Transverse colon (tissue), 4 donors: ENCODE results near the gene EP400. TPM values are rescaled to one million over a fixed set of nuclear protein-coding genes. Genes with fewer than 3 reads are reported as not detected.

ENCODE experiments used
- DNase-seq: peaks from one replicate; pipeline ENCODE4 v3.0.0-alpha.2; 2019
- H3K27ac ChIP-seq, 4 donors: fragments of 200-600 bp; sonication (generic); 2 replicates each; pipeline ENCODE4 v1.5.1; 2016 to 2018; ENCODE audit warnings: inconsistent platforms in 4 of 4
- H3K27me3 ChIP-seq: fragments of 200-600 bp; sonication (generic); 2 replicates; pipeline ENCODE4 v1.5.1; 2017; ENCODE audit warnings: inconsistent platforms
- H3K36me3 ChIP-seq, 4 donors: fragments of 200-600 bp; sonication (generic); 2 replicates each; pipeline ENCODE4 v1.5.1; 2017 to 2019; ENCODE audit warnings: inconsistent platforms in 4 of 4
- H3K4me1 ChIP-seq, 4 donors: fragments of 200-600 bp; sonication (generic); 2 replicates each; pipeline ENCODE4 v1.5.1; 2017 to 2020; ENCODE audit warnings: inconsistent platforms in 4 of 4
- H3K4me3 ChIP-seq, 4 donors: fragments of 200-600 bp; sonication (generic); 1 replicate in 1 of 4; 2 replicates in 3 of 4; pipeline versions ENCODE4 v1.5.1 to v1.6.1; 2017 to 2019; ENCODE audit warnings: inconsistent platforms in 4 of 4
- H3K9me3 ChIP-seq, 2 donors: fragments of 200-600 bp; sonication (generic); 2 replicates each; pipeline ENCODE4 v1.5.1; 2017 to 2019; ENCODE audit warnings: inconsistent platforms in 2 of 2
- CTCF ChIP-seq, 5 experiments: fragments of 200-600 bp in 3 of 5; fragments of 450-650 bp in 2 of 5; sonication (generic) in 3 of 5; IDR thresholded peaks; 1 replicate in 2 of 5; 2 replicates in 3 of 5; pipeline ENCODE4 v1.5.1; 2016 to 2017; ENCODE audit warnings: antibody characterized with exemption in 5 of 5, inconsistent platforms in 3 of 5, mild to moderate bottlenecking in 2 of 5, moderate library complexity in 1 of 5
- EP300 ChIP-seq: sonication (generic); formaldehyde crosslinking; IDR thresholded peaks from one replicate; pipeline ENCODE4 v1.6.1; 2017; ENCODE audit warnings: antibody characterized with exemption, low read depth
- POLR2A ChIP-seq: fragments of 450-650 bp; IDR thresholded peaks from one replicate; pipeline ENCODE4 v1.6.1; 2016; ENCODE audit warnings: antibody characterized with exemption, mild to moderate bottlenecking, moderate library complexity
- POLR2AphosphoS5 ChIP-seq, 3 donors: sonication (generic); formaldehyde crosslinking; IDR thresholded peaks; one replicate each; pipeline ENCODE4 v1.6.1; 2016; ENCODE audit warnings: antibody characterized with exemption in 3 of 3
- WGBS, 2 donors: methylation state at CpG; one replicate each; pipeline ENCODE4 v1.1.5; 2018; ENCODE audit warnings: low coverage in 1 of 2; 5-methylcytosine and 5-hydroxymethylcytosine counted together
- in situ Hi-C, 4 donors: fragments of 200-750 bp; cut with MboI; loops; one replicate each; pipeline versions ENCODE4 v1.15.0 to v1.15.1; 2017; ENCODE audit warnings: low sequenced_read_pairs in 3 of 4, low pct_ligation_motif_present in 1 of 4, low pct_unique_long_range_greater_than_20kb in 1 of 4
- intact Hi-C: fragments of 100-400 bp; cut with DNase I; formaldehyde crosslinking; loops from one replicate; pipeline ENCODE4 v1.15.1; 2023; ENCODE audit warnings: low total_unique reads
- total RNA-seq, 4 donors: library from RNA; depleted of rRNA; stranded (reverse); fragments of >200 nt; gene quantifications; one replicate each; pipeline ENCODE4 v1.1.0, GENCODE V29; 2016

EP400 gene
- total RNA-seq, 4 donors from 2014 or later, result 25.4 to 67.3 (median 37.5) TPM

DNA sequence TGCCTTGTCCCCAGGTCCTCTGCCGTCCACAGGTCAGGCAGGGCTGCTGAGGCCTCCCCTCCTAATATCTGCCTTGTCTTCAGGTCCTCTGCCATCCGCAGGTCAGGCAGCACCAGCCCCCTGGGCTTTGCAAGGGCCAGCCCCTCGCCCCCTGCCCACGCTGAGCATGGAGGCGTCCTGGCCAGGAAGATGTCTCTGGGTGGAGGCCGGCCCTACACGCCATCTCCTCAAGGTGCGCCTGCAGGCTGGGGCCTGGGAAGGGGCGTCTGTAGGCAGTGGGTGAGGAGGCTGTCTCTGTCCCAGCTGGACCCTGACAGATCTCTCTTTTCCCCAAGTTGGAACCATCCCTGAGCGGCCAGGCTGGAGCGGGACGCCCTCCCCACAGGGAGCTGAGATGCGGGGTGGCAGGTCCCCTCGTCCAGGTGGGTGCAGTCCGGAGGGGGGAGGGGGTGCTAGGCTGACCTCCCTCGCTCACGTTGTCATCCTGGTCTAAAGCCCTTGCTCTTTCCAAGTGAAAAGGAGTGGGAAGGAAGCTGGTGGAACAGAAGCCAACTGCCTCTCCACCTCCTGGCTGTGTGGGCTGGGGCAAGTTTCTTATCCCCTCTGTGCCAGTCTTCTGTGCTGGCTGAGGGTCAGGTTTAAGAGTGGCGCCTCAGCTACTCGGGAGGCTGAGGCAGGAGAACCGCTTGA lies 34.6 kb upstream of the EP400 start:
- Histone ChIP-seq H3K4me1 (peaks cover 0 to 10% (median 8%) of the 10 kb centered on the region in 4 donors), H3K4me3 (no peak overlapping the region), H3K27ac (no peak overlapping the region), H3K9me3 (no peaks in the 10 kb centered on the region), H3K36me3 (peaks cover 0 to 38% (median 10%) of the 10 kb centered on the region in 4 donors), H3K27me3 (no peaks in the 10 kb centered on the region)
- intact Hi-C loops, result no loop called here
- TF ChIP-seq POLR2AphosphoS5 (IDR thresholded peaks at IDR 0.05) (no peak), CTCF (IDR thresholded peaks at IDR 0.05) (no peak)
- no peak for DNase-seq
- in situ Hi-C loops, result no loop called here
- WGBS, 2 donors, result 91% methylated on average over 19 of the region's 20 CpGs; no CpG with 5 or more reads in 1 of the 2 donors

- no peak for DNase-seq
- intact Hi-C loops, result no loop called here
- Histone ChIP-seq H3K27ac (no peak overlapping the region), H3K27me3 (no peaks in the 10 kb centered on the region), H3K36me3 (peaks cover 0 to 37% (median 10%) of the 10 kb centered on the region in 4 donors), H3K9me3 (no peaks in the 10 kb centered on the region), H3K4me3 (no peak overlapping the region), H3K4me1 (peaks cover 0 to 10% (median 8%) of the 10 kb centered on the region in 4 donors)
- no peak for TF ChIP-seq POLR2A
- TF ChIP-seq CTCF (IDR thresholded peaks at IDR 0.05), result no peak
- TF ChIP-seq POLR2AphosphoS5 (IDR thresholded peaks at IDR 0.05), result no peak
- TF ChIP-seq EP300, result no peak
- WGBS, 2 donors, result 97% methylated on average over 21 of the region's 21 CpGs; no CpG with 5 or more reads in 1 of the 2 donors
- in situ Hi-C loops, result no loop called here
Observed at GRCh38 chr12:131915823-131916222, 33.9 kb upstream of the EP400 start.

DNA sequence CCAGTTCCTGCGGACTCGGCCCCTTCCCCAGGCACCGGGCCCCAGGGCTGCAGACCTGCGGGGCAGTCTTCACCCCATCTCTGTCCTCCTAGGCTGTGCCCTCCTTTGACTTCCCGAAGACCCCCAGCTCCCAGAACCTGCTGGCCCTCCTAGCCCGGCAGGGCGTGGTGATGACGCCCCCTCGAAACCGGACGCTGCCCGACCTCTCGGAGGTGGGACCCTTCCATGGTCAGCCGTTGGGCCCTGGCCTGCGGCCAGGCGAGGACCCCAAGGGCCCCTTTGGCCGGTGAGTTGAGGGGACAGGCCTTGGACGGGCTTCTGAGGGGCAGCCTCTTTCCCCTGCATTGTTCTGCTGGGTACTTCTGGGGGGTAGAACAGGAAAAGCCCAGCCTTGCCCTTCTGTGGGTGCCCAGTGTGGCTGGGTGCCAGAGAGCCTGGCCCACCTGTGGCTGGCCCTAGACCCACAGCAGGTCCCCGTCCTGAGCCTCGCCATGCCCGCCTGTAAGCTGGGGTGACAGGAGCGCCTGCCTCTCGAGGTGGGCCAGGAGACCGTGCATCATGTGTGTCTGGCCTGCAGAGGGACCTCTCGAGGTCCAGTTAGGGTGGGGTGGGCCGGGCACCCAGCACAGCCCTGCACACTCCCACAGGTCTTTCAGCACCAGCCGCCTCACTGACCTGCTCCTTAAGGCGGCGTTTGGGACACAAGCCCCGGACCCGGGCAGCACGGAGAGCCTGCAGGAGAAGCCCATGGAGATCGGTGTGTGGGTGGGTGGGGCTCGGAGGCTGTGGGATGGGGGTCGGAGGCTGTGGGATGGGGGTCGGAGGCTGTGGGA lies 33.2 kb upstream of the EP400 start:
- Histone ChIP-seq H3K4me1 (peaks cover 0 to 10% (median 8%) of the 10 kb centered on the region in 4 donors), H3K4me3 (no peak overlapping the region), H3K27ac (no peak overlapping the region), H3K36me3 (peaks cover 0 to 36% (median 10%) of the 10 kb centered on the region in 4 donors), H3K9me3 (no peaks in the 10 kb centered on the region), H3K27me3 (no peaks in the 10 kb centered on the region)
- in situ Hi-C loops, result no loop called here
- intact Hi-C loops, result no loop called here
- no peak for DNase-seq
- TF ChIP-seq POLR2A, result no peak
- TF ChIP-seq EP300, result no peak
- no peak for TF ChIP-seq POLR2AphosphoS5 (IDR thresholded peaks at IDR 0.05)
- no peak for TF ChIP-seq CTCF (IDR thresholded peaks at IDR 0.05)
- 87% methylated on average over 28 of the region's 36 CpGs; no CpG with 5 or more reads in 1 of the 2 donors for WGBS, 2 donors

GRCh38 chr12:131917139-131917710 lies 32.5 kb upstream of the EP400 start:
- WGBS, 2 donors, result 100% methylated on average over 1 of the region's 31 CpGs; no CpG with 5 or more reads in 1 of the 2 donors
- H3K27me3 ChIP-seq, result no peaks in the 10 kb centered on the region
- no peak for DNase-seq
- intact Hi-C loops, result no loop called here
- H3K4me1 ChIP-seq, result peaks cover 0 to 7% (median 6%) of the 10 kb centered on the region in 4 donors
- H3K9me3 ChIP-seq, result no peaks in the 10 kb centered on the region
- in situ Hi-C loops, result no loop called here
- no peak overlapping the region for H3K27ac ChIP-seq
- H3K36me3 ChIP-seq, result peaks cover 0 to 36% (median 10%) of the 10 kb centered on the region in 4 donors
- no peak overlapping the region for H3K4me3 ChIP-seq
- TF ChIP-seq EP300 (no peak), POLR2A (no peak), CTCF (IDR thresholded peaks at IDR 0.05) (no peak), POLR2AphosphoS5 (IDR thresholded peaks at IDR 0.05) (no peak)
